ENCODE measurements around the gene PLA2G2F.

Gene PLA2G2F

GRCh38 chr1:20090641-20091040 is 48.5 kb upstream of the PLA2G2F start:
- Histone ChIP-seq H3K27ac (replicated peaks) (no peak overlapping the region), H3K27me3 (ENCODE audit: insufficient read depth, poor library complexity, severe bottlenecking) (peaks cover 3% of the 10 kb centered on the region), H3K4me3 (replicated peaks; ENCODE audit: insufficient read depth, low read length) (no peak overlapping the region)
- DNase-seq (ENCODE audit: low read depth in 1 of 2, low spot score in 1 of 2): no peak
- TF ChIP-seq GABPA (IDR thresholded peaks at IDR 0.05; ENCODE audit: low read depth): no peak
- TF ChIP-seq CTCF (IDR thresholded peaks at IDR 0.05; ENCODE audit: insufficient read depth, low read length): no peak
- TF ChIP-seq POLR2AphosphoS5 (IDR thresholded peaks at IDR 0.05; ENCODE audit: low read depth): no peak
- TF ChIP-seq SPI1 (IDR thresholded peaks at IDR 0.05; ENCODE audit: borderline replicate concordance, low read depth): no peak
- no peak for TF ChIP-seq REST (IDR thresholded peaks at IDR 0.05; ENCODE audit: insufficient replicate concordance, low read depth)

DNA sequence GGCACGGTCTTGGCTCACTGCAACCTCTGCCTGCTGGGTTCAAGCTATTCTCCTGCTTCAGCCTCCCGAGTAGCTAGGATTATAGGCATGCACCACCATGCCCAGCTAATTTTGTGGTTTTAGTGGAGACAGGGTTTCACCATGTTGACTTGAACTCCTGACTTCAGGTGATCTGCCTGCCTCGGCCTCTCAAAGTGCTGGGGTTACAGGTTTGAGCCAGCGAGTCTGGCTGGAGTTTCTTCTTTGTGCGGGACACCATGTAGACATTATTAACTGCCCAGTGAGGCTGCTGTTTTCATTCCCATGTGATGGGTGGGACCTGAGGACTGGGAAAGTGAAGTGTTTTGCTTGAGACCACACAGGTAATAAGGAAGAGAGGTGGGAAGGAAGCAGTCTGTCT is 45.8 kb upstream of the PLA2G2F start:
- H3K27me3 ChIP-seq (ENCODE audit: insufficient read depth, poor library complexity, severe bottlenecking): peaks cover 3% of the 10 kb centered on the region
- TF ChIP-seq POLR2AphosphoS5 (IDR thresholded peaks at IDR 0.05; ENCODE audit: low read depth) (no peak), GABPA (IDR thresholded peaks at IDR 0.05; ENCODE audit: low read depth) (no peak), REST (IDR thresholded peaks at IDR 0.05; ENCODE audit: insufficient replicate concordance, low read depth) (no peak), SPI1 (IDR thresholded peaks at IDR 0.05; ENCODE audit: borderline replicate concordance, low read depth) (no peak), CTCF (IDR thresholded peaks at IDR 0.05; ENCODE audit: insufficient read depth, low read length) (no peak)
- no peak overlapping the region for H3K27ac ChIP-seq (replicated peaks)
- DNase-seq (ENCODE audit: low read depth in 1 of 2, low spot score in 1 of 2): no peak
- no peak overlapping the region for H3K4me3 ChIP-seq (replicated peaks; ENCODE audit: insufficient read depth, low read length)

GRCh38 chr1:20093940-20094391 is 45.2 kb upstream of the PLA2G2F start:
- Histone ChIP-seq H3K27me3 (ENCODE audit: insufficient read depth, poor library complexity, severe bottlenecking) (peaks cover 3% of the 10 kb centered on the region), H3K27ac (replicated peaks) (no peak overlapping the region), H3K4me3 (replicated peaks; ENCODE audit: insufficient read depth, low read length) (no peak overlapping the region)
- DNase-seq (ENCODE audit: low read depth in 1 of 2, low spot score in 1 of 2): no peak
- no peak for TF ChIP-seq SPI1 (IDR thresholded peaks at IDR 0.05; ENCODE audit: borderline replicate concordance, low read depth)
- TF ChIP-seq CTCF (IDR thresholded peaks at IDR 0.05; ENCODE audit: insufficient read depth, low read length): no peak
- TF ChIP-seq GABPA (IDR thresholded peaks at IDR 0.05; ENCODE audit: low read depth): no peak
- no peak for TF ChIP-seq POLR2AphosphoS5 (IDR thresholded peaks at IDR 0.05; ENCODE audit: low read depth)
- TF ChIP-seq REST (IDR thresholded peaks at IDR 0.05; ENCODE audit: insufficient replicate concordance, low read depth): no peak

Measured in HL-60 (cell line).